Parathyroid adenoma (tissue), 2 donors: ENCODE results near the gene CCR5.

Experiments used
- H2AFZ ChIP-seq: fragments of 300-600 bp; sonication (generic); one replicate; pipeline ENCODE4 v1.7.0; 2017; ENCODE audit warnings: antibody characterized with exemption, mild to moderate bottlenecking
- H3K27ac ChIP-seq: fragments of 300-600 bp; sonication (generic); one replicate; pipeline ENCODE4 v1.7.0; 2017
- H3K27me3 ChIP-seq: fragments of 300-600 bp; sonication (generic); one replicate; pipeline ENCODE4 v1.7.0; 2017; ENCODE audit warnings: low read length; ENCODE audit not compliant: control insufficient read depth, insufficient read depth
- H3K36me3 ChIP-seq: fragments of 300-600 bp; sonication (generic); one replicate; pipeline ENCODE4 v1.7.0; 2017; ENCODE audit warnings: low read length; ENCODE audit not compliant: control insufficient read depth, insufficient read depth
- H3K4me1 ChIP-seq: fragments of 300-600 bp; sonication (generic); one replicate; pipeline ENCODE4 v1.7.0; 2017; ENCODE audit warnings: control low read depth
- H3K4me2 ChIP-seq: fragments of 300-600 bp; sonication (generic); one replicate; pipeline ENCODE4 v1.7.0; 2017; ENCODE audit warnings: low read length
- H3K4me3 ChIP-seq: fragments of 300-600 bp; sonication (generic); one replicate; pipeline ENCODE4 v1.7.0; 2017; ENCODE audit warnings: low read depth, low read length
- H3K79me2 ChIP-seq: fragments of 300-600 bp; sonication (generic); one replicate; pipeline ENCODE4 v1.7.0; 2017; ENCODE audit warnings: control low read depth
- H3K9ac ChIP-seq: fragments of 300-600 bp; sonication (generic); one replicate; pipeline ENCODE4 v1.7.0; 2017; ENCODE audit warnings: mild to moderate bottlenecking
- H3K9me3 ChIP-seq: fragments of 300-600 bp; sonication (generic); one replicate; pipeline ENCODE4 v1.7.0; 2017; ENCODE audit warnings: low read length; ENCODE audit not compliant: control insufficient read depth
- TF ChIP-seq, protein P1 (sequence below): fragments of 300-600 bp; sonication (generic); IDR thresholded peaks from one replicate; pipeline ENCODE4 v1.7.0; 2017; ENCODE audit warnings: antibody characterized with exemption, mild to moderate bottlenecking
- donor health status: primary hyperparathyroidism.

CCR5 gene

DNA sequence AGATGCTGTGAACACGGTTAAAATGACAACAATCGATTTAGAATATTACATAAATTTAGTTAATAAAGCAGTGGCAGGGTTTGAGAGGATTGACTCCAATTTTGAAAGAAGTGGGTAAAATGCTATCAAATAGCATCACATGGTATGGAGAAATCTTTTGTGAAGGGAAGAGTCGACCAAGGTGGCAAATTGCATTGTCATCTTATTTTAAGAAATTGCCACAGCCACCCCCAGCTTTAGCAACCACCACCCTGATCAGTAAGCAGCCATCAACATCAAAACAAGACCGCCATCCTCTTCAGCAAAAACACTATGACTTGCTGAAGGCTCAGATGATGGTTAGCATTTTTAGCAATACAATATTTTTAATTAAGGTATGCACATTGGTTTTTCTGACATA is 5.7 kb upstream of the CCR5 start:
- H3K27ac ChIP-seq: no peak overlapping the region
- no peak overlapping the region for H3K4me2 ChIP-seq
- H3K9ac ChIP-seq: no peak overlapping the region
- no peaks in the 10 kb centered on the region for H3K27me3 ChIP-seq
- H2AFZ ChIP-seq: no peak overlapping the region
- no peaks in the 10 kb centered on the region for H3K79me2 ChIP-seq
- TF ChIP-seq, protein P1, sequence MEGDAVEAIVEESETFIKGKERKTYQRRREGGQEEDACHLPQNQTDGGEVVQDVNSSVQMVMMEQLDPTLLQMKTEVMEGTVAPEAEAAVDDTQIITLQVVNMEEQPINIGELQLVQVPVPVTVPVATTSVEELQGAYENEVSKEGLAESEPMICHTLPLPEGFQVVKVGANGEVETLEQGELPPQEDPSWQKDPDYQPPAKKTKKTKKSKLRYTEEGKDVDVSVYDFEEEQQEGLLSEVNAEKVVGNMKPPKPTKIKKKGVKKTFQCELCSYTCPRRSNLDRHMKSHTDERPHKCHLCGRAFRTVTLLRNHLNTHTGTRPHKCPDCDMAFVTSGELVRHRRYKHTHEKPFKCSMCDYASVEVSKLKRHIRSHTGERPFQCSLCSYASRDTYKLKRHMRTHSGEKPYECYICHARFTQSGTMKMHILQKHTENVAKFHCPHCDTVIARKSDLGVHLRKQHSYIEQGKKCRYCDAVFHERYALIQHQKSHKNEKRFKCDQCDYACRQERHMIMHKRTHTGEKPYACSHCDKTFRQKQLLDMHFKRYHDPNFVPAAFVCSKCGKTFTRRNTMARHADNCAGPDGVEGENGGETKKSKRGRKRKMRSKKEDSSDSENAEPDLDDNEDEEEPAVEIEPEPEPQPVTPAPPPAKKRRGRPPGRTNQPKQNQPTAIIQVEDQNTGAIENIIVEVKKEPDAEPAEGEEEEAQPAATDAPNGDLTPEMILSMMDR: no peak
- H3K4me3 ChIP-seq: no peak overlapping the region
- H3K36me3 ChIP-seq: no peaks in the 10 kb centered on the region
- H3K4me1 ChIP-seq: no peaks in the 10 kb centered on the region
- no peaks in the 10 kb centered on the region for H3K9me3 ChIP-seq

DNA sequence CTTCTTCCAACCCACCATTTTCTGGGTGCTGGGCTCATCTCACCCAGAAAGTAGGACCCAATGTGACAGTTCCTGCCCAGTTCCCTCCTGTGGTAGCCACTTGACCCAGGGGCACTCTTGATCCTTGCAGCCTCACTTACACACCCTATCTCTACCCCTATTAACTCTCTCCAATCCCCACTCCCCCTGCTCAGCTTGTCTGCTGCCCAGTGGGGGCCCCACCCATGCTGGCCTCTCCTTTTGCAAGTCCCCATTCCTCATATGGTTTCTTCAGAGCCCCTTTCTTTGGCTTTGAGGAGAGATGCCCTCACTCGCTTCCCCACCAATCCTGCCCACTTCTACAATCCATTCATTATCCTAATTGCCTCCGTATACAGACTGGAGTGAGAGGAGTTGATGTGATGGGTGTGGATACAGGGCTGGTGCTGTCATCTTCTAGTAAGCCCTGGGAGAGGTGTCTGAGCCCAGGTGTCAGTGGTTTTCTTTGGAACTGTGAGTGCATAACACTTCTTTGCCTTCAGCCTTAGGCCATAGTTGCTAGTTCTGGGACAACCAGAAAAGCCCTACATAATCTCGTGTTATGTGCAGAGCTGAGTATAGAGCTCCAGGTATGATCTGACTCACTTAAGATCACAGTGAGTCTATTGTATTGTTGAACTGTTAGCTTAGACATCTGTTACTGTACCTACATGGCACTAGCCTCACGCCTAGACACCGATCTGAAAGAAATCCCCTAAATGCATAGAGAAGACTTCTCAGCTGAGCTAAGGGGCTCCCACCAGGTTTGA is 4.8 kb upstream of the CCR5 start:
- no peaks in the 10 kb centered on the region for H3K9me3 ChIP-seq
- H3K4me1 ChIP-seq: no peaks in the 10 kb centered on the region
- H3K36me3 ChIP-seq: no peaks in the 10 kb centered on the region
- no peak overlapping the region for H3K4me2 ChIP-seq
- H3K79me2 ChIP-seq: no peaks in the 10 kb centered on the region
- no peaks in the 10 kb centered on the region for H3K27me3 ChIP-seq
- TF ChIP-seq, protein P1: no peak
- no peak overlapping the region for H3K4me3 ChIP-seq
- no peak overlapping the region for H2AFZ ChIP-seq
- H3K27ac ChIP-seq: no peak overlapping the region
- no peak overlapping the region for H3K9ac ChIP-seq

DNA sequence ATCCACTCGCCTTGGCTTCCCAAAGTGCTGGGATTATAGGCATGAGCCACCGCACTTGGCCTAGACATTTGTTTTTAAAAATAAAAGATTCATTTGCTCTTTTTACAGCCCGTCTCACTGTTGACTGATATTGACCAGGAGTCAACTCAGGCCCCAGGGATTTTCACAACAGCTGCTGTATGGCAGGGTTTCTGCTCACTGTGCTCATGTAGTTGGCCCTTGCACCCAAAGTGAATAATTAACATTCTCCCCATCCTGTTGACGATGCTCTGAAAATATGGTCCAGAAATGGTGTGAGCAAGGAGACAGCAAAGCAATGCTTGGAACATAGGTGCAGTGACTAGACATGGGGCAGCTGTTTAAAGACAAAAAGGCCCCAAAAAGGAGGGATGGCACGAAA is 2.9 kb upstream of the CCR5 start:
- H3K9ac ChIP-seq: no peak overlapping the region
- no peak overlapping the region for H2AFZ ChIP-seq
- no peaks in the 10 kb centered on the region for H3K36me3 ChIP-seq
- no peak overlapping the region for H3K4me3 ChIP-seq
- no peaks in the 10 kb centered on the region for H3K79me2 ChIP-seq
- H3K27me3 ChIP-seq: no peaks in the 10 kb centered on the region
- H3K4me1 ChIP-seq: no peaks in the 10 kb centered on the region
- H3K27ac ChIP-seq: no peak overlapping the region
- TF ChIP-seq, protein P1: no peak
- H3K4me2 ChIP-seq: no peak overlapping the region
- H3K9me3 ChIP-seq: no peaks in the 10 kb centered on the region

DNA sequence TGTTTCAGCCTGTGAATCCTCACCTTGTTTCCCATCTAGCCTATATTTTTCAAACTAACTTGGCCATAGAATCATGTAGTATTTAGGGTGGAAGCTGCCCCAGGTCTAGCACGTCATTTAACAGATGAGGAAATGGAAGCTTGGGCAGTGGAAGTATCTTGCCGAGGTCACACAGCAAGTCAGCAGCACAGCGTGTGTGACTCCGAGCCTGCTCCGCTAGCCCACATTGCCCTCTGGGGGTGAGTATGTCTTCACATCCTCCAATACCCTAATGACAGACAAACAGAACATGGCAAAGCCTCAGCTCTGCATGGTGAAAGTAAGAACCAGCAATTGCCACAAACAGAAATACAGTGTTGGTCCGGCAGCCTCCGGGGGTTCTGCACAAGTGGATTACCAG is 2.2 kb upstream of the CCR5 start:
- Histone ChIP-seq H2AFZ (no peak overlapping the region), H3K4me3 (no peak overlapping the region), H3K79me2 (no peaks in the 10 kb centered on the region), H3K27me3 (no peaks in the 10 kb centered on the region), H3K27ac (no peak overlapping the region), H3K36me3 (no peaks in the 10 kb centered on the region), H3K9ac (no peak overlapping the region), H3K9me3 (no peaks in the 10 kb centered on the region), H3K4me2 (no peak overlapping the region), H3K4me1 (no peaks in the 10 kb centered on the region)
- TF ChIP-seq, protein P1: no peak

DNA sequence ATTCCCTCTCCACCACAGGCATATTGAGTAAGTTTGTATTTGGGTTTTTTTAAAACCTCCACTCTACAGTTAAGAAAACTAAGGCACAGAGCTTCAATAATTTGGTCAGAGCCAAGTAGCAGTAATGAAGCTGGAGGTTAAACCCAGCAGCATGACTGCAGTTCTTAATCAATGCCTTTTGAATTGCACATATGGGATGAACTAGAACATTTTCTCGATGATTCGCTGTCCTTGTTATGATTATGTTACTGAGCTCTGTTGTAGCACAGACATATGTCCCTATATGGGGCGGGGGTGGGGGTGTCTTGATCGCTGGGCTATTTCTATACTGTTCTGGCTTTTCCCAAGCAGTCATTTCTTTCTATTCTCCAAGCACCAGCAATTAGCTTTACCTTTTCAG is 1.6 kb upstream of the CCR5 start:
- Histone ChIP-seq H3K9me3 (no peaks in the 10 kb centered on the region), H3K36me3 (no peaks in the 10 kb centered on the region), H3K9ac (no peak overlapping the region), H3K79me2 (no peaks in the 10 kb centered on the region), H2AFZ (no peak overlapping the region), H3K27me3 (no peaks in the 10 kb centered on the region), H3K4me2 (no peak overlapping the region), H3K4me3 (no peak overlapping the region), H3K27ac (no peak overlapping the region), H3K4me1 (no peaks in the 10 kb centered on the region)
- TF ChIP-seq, protein P1: no peak
